Lung (tissue), 12 donors: ENCODE results near the gene CDK14. TPM values are rescaled to one million over a fixed set of nuclear protein-coding genes. Genes with fewer than 3 reads are reported as not detected.
A peak's percentile ranks its signal among the peaks of the same experiment; 100 is the strongest.

Experiments
- ATAC-seq: fragments of 200-7000 bp; cut with Tn5 transposase; one replicate; pipeline ENCODE4 v1.9.1; 2020; ENCODE audit warnings: moderate number of reproducible peaks; ENCODE audit not compliant: insufficient read depth, low FRiP score
- DNase-seq, 3 donors: peaks; one replicate each; pipeline ENCODE4 v3.0.0-alpha.2; 2013 to 2017
- H3K27ac ChIP-seq, 2 donors: one replicate each; pipeline ENCODE4 v1.5.1; 2013; ENCODE audit warnings: mild to moderate bottlenecking in 2 of 2, moderate library complexity in 2 of 2, control low read depth in 1 of 2, inconsistent platforms in 1 of 2, low read depth in 1 of 2, low read length in 1 of 2
- H3K27me3 ChIP-seq, 3 donors: one replicate each; pipeline ENCODE4 v1.5.1; 2013; ENCODE audit warnings: low read length in 2 of 3; ENCODE audit not compliant: control insufficient read depth in 3 of 3, insufficient read depth in 3 of 3
- H3K36me3 ChIP-seq, 4 donors: one replicate each; pipeline ENCODE4 v1.5.1; 2013; ENCODE audit warnings: low read length in 4 of 4, mild to moderate bottlenecking in 1 of 4, moderate library complexity in 1 of 4; ENCODE audit not compliant: control insufficient read depth in 4 of 4, insufficient read depth in 4 of 4
- H3K4me1 ChIP-seq, 5 donors: one replicate each; pipeline ENCODE4 v1.5.1; 2013; ENCODE audit warnings: low read length in 5 of 5, mild to moderate bottlenecking in 2 of 5, moderate library complexity in 1 of 5; ENCODE audit not compliant: control insufficient read depth in 5 of 5, insufficient read depth in 5 of 5
- H3K4me3 ChIP-seq: one replicate; pipeline ENCODE4 v1.5.1; 2013; ENCODE audit warnings: mild to moderate bottlenecking, control low read depth, moderate library complexity
- H3K9ac ChIP-seq, 2 donors: one replicate each; pipeline ENCODE4 v1.5.1; 2013; ENCODE audit warnings: low read length in 2 of 2, control low read depth in 1 of 2; ENCODE audit not compliant: insufficient read depth in 1 of 2
- H3K9me3 ChIP-seq, 4 donors: one replicate each; pipeline ENCODE4 v1.5.1; 2013; ENCODE audit warnings: low read length in 3 of 4, mild to moderate bottlenecking in 1 of 4, moderate library complexity in 1 of 4; ENCODE audit not compliant: control insufficient read depth in 4 of 4, insufficient read depth in 3 of 4
- WGBS, 2 donors: extraction: QIAGEN DNeasy Blood & Tissue Kit; methylation state at CpG; one replicate each; pipeline ENCODE4 v1.1.7; 2013; 5-methylcytosine and 5-hydroxymethylcytosine counted together
- polyA plus RNA-seq, 2 donors: library from polyadenylated mRNA; stranded (reverse); fragments of 200-250 nt; gene quantifications; one replicate each; pipeline ENCODE4 v1.2.1, GENCODE V29; 2013
- total RNA-seq, 2 donors: library from RNA; depleted of rRNA in 1 of 2; stranded (reverse); fragments of >200 nt in 1 of 2; gene quantifications; one replicate each; pipeline ENCODE4 v1.2.1, GENCODE V29; 2014 to 2021
- TF ChIP-seq, protein P1 (sequence below): IDR thresholded peaks from 2 replicates; pipeline ENCODE4 v1.5.1; 2012; ENCODE audit warnings: mild to moderate bottlenecking; ENCODE audit errors: control extremely low read depth, extremely low read depth
- donor health status: control.
- donor health status: control.
- donor health status: Bipolar disorder and iron deficiency.
- donor health status: healthy.
- donor health status: DM: yes; HTN: yes; CAD: no.

Gene CDK14
- total and polyA plus RNA-seq, 4 donors: 4.3 to 117 (median 18.9) TPM

DNA sequence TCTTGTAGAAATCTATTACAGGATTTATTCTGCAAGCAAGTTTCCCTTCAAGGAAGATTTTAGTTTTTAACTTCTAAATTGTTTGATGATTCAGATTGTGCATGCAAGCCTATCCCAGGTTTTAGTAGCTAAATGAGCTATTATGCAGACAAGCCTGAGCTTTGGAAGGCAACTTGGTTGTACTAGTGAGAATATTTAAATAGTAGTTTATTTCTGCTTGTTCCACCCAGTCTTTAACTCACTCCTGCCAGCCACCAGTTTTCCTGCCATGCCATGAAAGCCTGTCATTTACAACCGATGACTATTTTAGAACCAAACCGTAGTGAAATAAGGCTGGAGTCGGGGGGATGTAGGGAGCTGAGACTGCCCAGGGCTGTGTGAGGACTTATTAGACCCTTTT, 343.5 kb downstream of the CDK14 start:
- ATAC-seq (no peak), DNase-seq (no peak)
- H3K4me1 ChIP-seq: peaks cover 0 to 2% (median 0%) of the 10 kb centered on the region in 5 donors
- H3K36me3 ChIP-seq: no peaks in the 10 kb centered on the region
- no peak overlapping the region for H3K27ac ChIP-seq
- TF ChIP-seq, protein P1, sequence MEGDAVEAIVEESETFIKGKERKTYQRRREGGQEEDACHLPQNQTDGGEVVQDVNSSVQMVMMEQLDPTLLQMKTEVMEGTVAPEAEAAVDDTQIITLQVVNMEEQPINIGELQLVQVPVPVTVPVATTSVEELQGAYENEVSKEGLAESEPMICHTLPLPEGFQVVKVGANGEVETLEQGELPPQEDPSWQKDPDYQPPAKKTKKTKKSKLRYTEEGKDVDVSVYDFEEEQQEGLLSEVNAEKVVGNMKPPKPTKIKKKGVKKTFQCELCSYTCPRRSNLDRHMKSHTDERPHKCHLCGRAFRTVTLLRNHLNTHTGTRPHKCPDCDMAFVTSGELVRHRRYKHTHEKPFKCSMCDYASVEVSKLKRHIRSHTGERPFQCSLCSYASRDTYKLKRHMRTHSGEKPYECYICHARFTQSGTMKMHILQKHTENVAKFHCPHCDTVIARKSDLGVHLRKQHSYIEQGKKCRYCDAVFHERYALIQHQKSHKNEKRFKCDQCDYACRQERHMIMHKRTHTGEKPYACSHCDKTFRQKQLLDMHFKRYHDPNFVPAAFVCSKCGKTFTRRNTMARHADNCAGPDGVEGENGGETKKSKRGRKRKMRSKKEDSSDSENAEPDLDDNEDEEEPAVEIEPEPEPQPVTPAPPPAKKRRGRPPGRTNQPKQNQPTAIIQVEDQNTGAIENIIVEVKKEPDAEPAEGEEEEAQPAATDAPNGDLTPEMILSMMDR: no peak
- WGBS, 2 donors: 90 to 95% methylated on average over 3 of the region's 3 CpGs
- no peaks in the 10 kb centered on the region for H3K9me3 ChIP-seq
- no peaks in the 10 kb centered on the region for H3K27me3 ChIP-seq
- H3K9ac ChIP-seq: no peak overlapping the region
- no peak overlapping the region for H3K4me3 ChIP-seq

DNA sequence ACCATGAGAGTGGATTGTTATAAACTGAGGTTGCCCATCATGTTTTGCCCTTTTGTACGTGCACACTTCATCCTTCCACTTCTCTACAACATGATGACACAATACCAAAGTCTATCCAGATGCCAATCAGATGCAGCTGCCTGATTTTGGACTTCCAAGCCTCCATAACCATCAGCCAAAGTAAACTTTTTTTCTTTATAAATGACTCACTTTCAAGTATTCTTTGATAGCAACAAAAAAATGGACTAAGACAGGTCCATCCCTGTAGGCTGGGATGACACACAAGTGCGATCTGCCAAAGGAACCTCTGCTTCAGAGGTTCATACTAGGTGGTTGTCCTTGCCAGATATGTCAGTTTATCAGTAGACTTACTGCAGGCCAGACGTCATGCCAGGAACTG, 347.9 kb downstream of the CDK14 start:
- Histone ChIP-seq H3K4me3 (no peak overlapping the region), H3K4me1 (peaks cover 0 to 9% (median 0%) of the 10 kb centered on the region in 5 donors), H3K36me3 (no peaks in the 10 kb centered on the region), H3K27me3 (no peaks in the 10 kb centered on the region), H3K9ac (no peak overlapping the region), H3K27ac (no peak overlapping the region), H3K9me3 (no peaks in the 10 kb centered on the region)
- DNase-seq (no peak), ATAC-seq (no peak)
- TF ChIP-seq, protein P1: no peak
- 94 to 95% methylated on average over 3 of the region's 3 CpGs for WGBS, 2 donors

DNA sequence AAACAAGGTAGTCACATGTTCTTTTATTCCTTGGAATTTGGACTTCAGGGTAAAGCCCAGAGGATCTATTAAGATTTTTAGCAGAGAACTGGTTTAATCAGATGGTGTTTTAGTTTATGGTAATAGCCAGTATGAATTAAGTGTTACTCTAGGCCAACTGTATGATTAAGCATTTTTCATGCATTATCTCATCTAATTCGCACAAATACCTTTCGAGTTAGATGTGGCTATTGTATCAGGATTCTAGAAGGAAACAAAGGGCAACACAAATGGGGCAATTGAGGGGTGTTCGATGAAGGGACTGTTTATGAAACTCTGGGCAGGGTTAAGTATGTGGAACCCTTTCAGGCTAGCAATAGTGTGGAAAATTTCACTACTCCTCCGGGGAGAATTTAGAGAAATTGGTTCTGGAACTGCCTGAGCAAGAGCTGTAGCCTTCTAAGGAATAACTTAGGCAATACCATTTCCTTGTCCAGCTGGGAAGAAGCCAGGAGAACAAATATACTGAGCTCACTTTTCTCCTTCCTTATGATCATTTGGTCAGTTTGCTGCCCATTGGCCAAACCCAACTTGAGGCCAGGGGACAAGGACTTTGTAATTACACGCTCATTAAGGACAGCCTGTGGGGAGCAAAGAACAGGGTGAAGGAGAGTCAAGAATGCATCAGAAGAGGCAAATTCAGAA, 349.1 kb downstream of the CDK14 start:
- 75 to 85% methylated on average over 5 of the region's 5 CpGs for WGBS, 2 donors
- Histone ChIP-seq H3K27ac (no peak overlapping the region), H3K4me3 (no peak overlapping the region), H3K27me3 (no peaks in the 10 kb centered on the region), H3K36me3 (peaks cover 0 to 1% (median 0%) of the 10 kb centered on the region in 4 donors), H3K4me1 (peaks cover 0 to 9% (median 0%) of the 10 kb centered on the region in 5 donors), H3K9ac (no peak overlapping the region), H3K9me3 (no peaks in the 10 kb centered on the region)
- no peak for ATAC-seq
- TF ChIP-seq, protein P1: no peak
- peak in 2 of 3 donors; percentile 60 to 81 for DNase-seq
